Epithelial cell of proximal tubule (primary cell): ENCODE measurements around the gene KCNJ5. TPM values are rescaled to one million over a fixed set of nuclear protein-coding genes. Genes with fewer than 3 reads are reported as not detected.

Experiments
- DNase-seq: peaks from one replicate; pipeline ENCODE4 v3.0.0-alpha.2; 2011; ENCODE audit warnings: low read depth
- H3K4me3 ChIP-seq: 2 replicates; pipeline ENCODE4 v1.5.1; 2011; ENCODE audit warnings: low read depth, mild to moderate bottlenecking, low read length
- CTCF ChIP-seq: conservative IDR thresholded peaks from 2 replicates; pipeline ENCODE4 v1.5.1; 2012; ENCODE audit warnings: low read depth, mild to moderate bottlenecking, low read length
- total RNA-seq: library from RNA; depleted of rRNA; stranded (reverse); fragments of >200 nt; gene quantifications from 2 replicates; pipeline ENCODE4 v1.2.3, GENCODE V29; 2015

KCNJ5 gene
- total RNA-seq, 1 donor from 2014 or later = 0.23 TPM

GRCh38 chr11:128963744-128964325 is 72.7 kb downstream of the KCNJ5 start:
- no peak for DNase-seq
- no peak for TF ChIP-seq CTCF
- no peak overlapping the region for H3K4me3 ChIP-seq

GRCh38 chr11:128964463-128964930 is 73.3 kb downstream of the KCNJ5 start:
- no peak for TF ChIP-seq CTCF
- DNase-seq = no peak
- no peak overlapping the region for H3K4me3 ChIP-seq

- no peak for DNase-seq
- no peak overlapping the region for H3K4me3 ChIP-seq
- TF ChIP-seq CTCF = no peak
Observed at GRCh38 chr11:128965485-128965884, 74.3 kb downstream of the KCNJ5 start.

- DNase-seq = no peak
- no peak for TF ChIP-seq CTCF
- H3K4me3 ChIP-seq = no peak overlapping the region
Observed at GRCh38 chr11:128967578-128967977, 76.4 kb downstream of the KCNJ5 start.

- no peak overlapping the region for H3K4me3 ChIP-seq
- TF ChIP-seq CTCF = no peak
- DNase-seq = no peak
Observed at GRCh38 chr11:128968916-128969315, 77.8 kb downstream of the KCNJ5 start.

Other genes with a start within 250 kb of the KCNJ5 start
- 0.17 and 0.87 TPM in 2 replicates for gene FLI1, start 197.3 kb upstream of the KCNJ5 start, total RNA-seq
- not detected in 2 replicates for gene KCNJ1, start 24.1 kb upstream of the KCNJ5 start, total RNA-seq
- not detected in 2 replicates for gene TP53AIP1, start 51.5 kb downstream of the KCNJ5 start, total RNA-seq